Brain microvascular endothelial cell (primary cell): Measurements from ENCODE around the gene COP1.
"Not testable (repeated sequence)": the region's sequence is repeated elsewhere in the genome, so short reads cannot be mapped to it uniquely, and the experiment has no call there.

ENCODE experiments used
- DNase-seq: peaks from one replicate; pipeline ENCODE4 v3.0.0-alpha.2; 2020
- H3K27ac ChIP-seq: fragments of 250-450 bp; sonication (Bioruptor Pico); 2 replicates; pipeline ENCODE4 v1.5.1; 2020; ENCODE audit warnings: mild to moderate bottlenecking, moderate library complexity
- H3K27me3 ChIP-seq: fragments of 250-450 bp; sonication (Bioruptor Pico); replicated peaks from 2 replicates; pipeline ENCODE4 v1.5.1; 2020; ENCODE audit warnings: mild to moderate bottlenecking
- H3K36me3 ChIP-seq: fragments of 250-450 bp; sonication (Bioruptor Pico); replicated peaks from 2 replicates; pipeline ENCODE4 v1.5.1; 2020; ENCODE audit warnings: mild to moderate bottlenecking
- H3K4me3 ChIP-seq: 2 replicates; pipeline ENCODE4 v1.5.1; 2011; ENCODE audit warnings: low read depth, mild to moderate bottlenecking, control low read depth, low read length, moderate library complexity
- in situ Hi-C: cut with HindIII; loops from 2 replicates; pipeline ENCODE4 v1.10.0; 2017; ENCODE audit warnings: low sequenced_read_pairs, low pct_ligation_motif_present
- TF ChIP-seq, protein P1 (sequence below): IDR thresholded peaks from 2 replicates; pipeline ENCODE4 v1.5.1; 2011; ENCODE audit warnings: low read depth, mild to moderate bottlenecking, moderate library complexity, low read length, control low read depth, inconsistent platforms; ENCODE audit errors: missing control alignments

COP1 gene

GRCh38 chr1:176090766-176091165 lies 116.3 kb downstream of the COP1 start:
- in situ Hi-C loops = no loop called here

GRCh38 chr1:176087746-176088145 lies 119.3 kb downstream of the COP1 start:
- H3K36me3 ChIP-seq, DNase-seq, H3K27ac ChIP-seq, H3K4me3 ChIP-seq, in situ Hi-C loops, H3K27me3 ChIP-seq: not testable (repeated sequence)

More at GRCh38 chr1:176090766-176091165, 116.3 kb downstream of the COP1 start:
- TF ChIP-seq, protein P1, sequence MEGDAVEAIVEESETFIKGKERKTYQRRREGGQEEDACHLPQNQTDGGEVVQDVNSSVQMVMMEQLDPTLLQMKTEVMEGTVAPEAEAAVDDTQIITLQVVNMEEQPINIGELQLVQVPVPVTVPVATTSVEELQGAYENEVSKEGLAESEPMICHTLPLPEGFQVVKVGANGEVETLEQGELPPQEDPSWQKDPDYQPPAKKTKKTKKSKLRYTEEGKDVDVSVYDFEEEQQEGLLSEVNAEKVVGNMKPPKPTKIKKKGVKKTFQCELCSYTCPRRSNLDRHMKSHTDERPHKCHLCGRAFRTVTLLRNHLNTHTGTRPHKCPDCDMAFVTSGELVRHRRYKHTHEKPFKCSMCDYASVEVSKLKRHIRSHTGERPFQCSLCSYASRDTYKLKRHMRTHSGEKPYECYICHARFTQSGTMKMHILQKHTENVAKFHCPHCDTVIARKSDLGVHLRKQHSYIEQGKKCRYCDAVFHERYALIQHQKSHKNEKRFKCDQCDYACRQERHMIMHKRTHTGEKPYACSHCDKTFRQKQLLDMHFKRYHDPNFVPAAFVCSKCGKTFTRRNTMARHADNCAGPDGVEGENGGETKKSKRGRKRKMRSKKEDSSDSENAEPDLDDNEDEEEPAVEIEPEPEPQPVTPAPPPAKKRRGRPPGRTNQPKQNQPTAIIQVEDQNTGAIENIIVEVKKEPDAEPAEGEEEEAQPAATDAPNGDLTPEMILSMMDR = no peak
- Histone ChIP-seq H3K27me3 (no peaks in the 10 kb centered on the region), H3K27ac (no peak overlapping the region), H3K4me3 (no peak overlapping the region), H3K36me3 (no peaks in the 10 kb centered on the region)
- DNase-seq = no peak

- H3K27me3 ChIP-seq = no peaks in the 10 kb centered on the region
- TF ChIP-seq, protein P1 = peak; percentile 52
- no peaks in the 10 kb centered on the region for H3K36me3 ChIP-seq
- peak; percentile 75 for DNase-seq
- no peak overlapping the region for H3K27ac ChIP-seq
- H3K4me3 ChIP-seq = no peak overlapping the region
- in situ Hi-C loops = no loop called here
These were observed 133.4 kb downstream of the COP1 start for GRCh38 chr1:176073524-176074157.

DNA sequence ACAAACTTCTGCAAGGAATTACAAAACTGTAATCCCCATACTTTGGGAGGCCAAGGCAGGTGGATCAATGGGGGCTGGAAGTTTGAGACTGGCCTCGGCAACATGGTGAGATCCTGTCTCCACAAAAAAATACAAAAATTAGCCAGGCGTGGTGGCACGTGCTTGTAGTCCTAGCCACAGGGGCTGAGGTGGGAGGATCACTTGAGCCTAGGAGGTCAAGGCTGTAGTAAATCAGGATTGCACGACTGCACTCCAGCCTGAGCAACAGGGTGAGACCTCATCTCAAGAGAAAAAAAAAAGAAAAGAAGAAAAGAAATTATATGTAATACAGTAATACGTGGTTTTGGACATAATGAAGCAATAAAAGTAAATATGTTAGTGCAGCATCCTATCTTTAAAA lies 138.2 kb downstream of the COP1 start:
- no peak overlapping the region for H3K27ac ChIP-seq
- no peaks in the 10 kb centered on the region for H3K27me3 ChIP-seq
- TF ChIP-seq, protein P1 = no peak
- H3K36me3 ChIP-seq = no peaks in the 10 kb centered on the region
- DNase-seq = no peak
- in situ Hi-C loops = no loop called here
- no peak overlapping the region for H3K4me3 ChIP-seq

GRCh38 chr1:176068256-176068655 lies 138.8 kb downstream of the COP1 start:
- no peak overlapping the region for H3K4me3 ChIP-seq
- no peak for DNase-seq
- H3K27me3 ChIP-seq = no peaks in the 10 kb centered on the region
- TF ChIP-seq, protein P1 = no peak
- in situ Hi-C loops = no loop called here
- no peaks in the 10 kb centered on the region for H3K36me3 ChIP-seq
- H3K27ac ChIP-seq = no peak overlapping the region

- in situ Hi-C loops = no loop called here
- Histone ChIP-seq H3K36me3 (no peaks in the 10 kb centered on the region), H3K27me3 (no peaks in the 10 kb centered on the region), H3K27ac (no peak overlapping the region), H3K4me3 (no peak overlapping the region)
- DNase-seq = no peak
- TF ChIP-seq, protein P1 = no peak
These were observed 140.4 kb downstream of the COP1 start for GRCh38 chr1:176066709-176067108.
